HepG2 (cell line): Measurements from ENCODE around the gene ZNF277. TPM values are rescaled to one million over a fixed set of nuclear protein-coding genes. Genes with fewer than 3 reads are reported as not detected.
A peak's percentile ranks its signal among the peaks of the same experiment; 100 is the strongest.

ENCODE experiments used
- ATAC-seq: fragments of 200-7000 bp; cut with Tn5 transposase; 3 replicates; pipeline ENCODE4 v1.9.1; 2020; ENCODE audit warnings: mild to moderate bottlenecking, moderate library complexity
- BruUV-seq: library from RNA; stranded (reverse); fragments of 400-500 nt; replicated peaks from 2 replicates; lab custom pipeline; 2021; lab: Mats Ljungman, UMichigan
- CTCF ChIA-PET: fragments of 300-600 bp; formaldehyde crosslinking; extraction: SDS; loops from one replicate; lab custom pipeline; 2021; ENCODE audit warnings: low total read pairs, inconsistent platforms, low intra/inter-chr PET ratio; lab: Yijun Ruan, JAX
- POLR2A ChIA-PET: fragments of 350-600 bp; sonication (Branson Sonifier 250); formaldehyde crosslinking; loops from one replicate; lab custom pipeline; 2020; ENCODE audit warnings: antibody characterized with exemption, inconsistent platforms; lab: Yijun Ruan, JAX
- DNase-seq: peaks from one replicate; pipeline ENCODE4 v3.0.0-alpha.2; 2015; ENCODE audit warnings: low spot score
- FAIRE-seq: peaks from 3 replicates; lab custom pipeline; 2011; peaks lifted over from hg19 to GRCh38; lab: Jason Lieb, UNC
- H2AFZ ChIP-seq: one replicate; pipeline ENCODE4 v1.6.1; 2011; ENCODE audit warnings: low read length, inconsistent platforms
- H3K27ac ChIP-seq: fragments of 300-600 bp; 3 replicates; pipeline ENCODE4 v1.8.0; 2011; ENCODE audit warnings: mixed run types, mild to moderate bottlenecking, mixed read lengths, low read length, inconsistent platforms; ENCODE audit not compliant: insufficient read depth; ENCODE audit errors: extremely low read length
- H3K27me3 ChIP-seq, 2 experiments: fragments of 200-600 bp in 1 of 2; 2 replicates in 1 of 2; 3 replicates in 1 of 2; pipeline versions ENCODE4 v1.6.0 to v1.8.0; 2011; ENCODE audit warnings: low read length in 2 of 2, mild to moderate bottlenecking in 2 of 2, moderate library complexity in 2 of 2, inconsistent platforms in 1 of 2; ENCODE audit not compliant: insufficient read depth in 2 of 2, control insufficient read depth in 1 of 2
- H3K36me3 ChIP-seq, 2 experiments: fragments of 200-600 bp in 1 of 2; replicated peaks in 1 of 2; 2 replicates in 1 of 2; 3 replicates in 1 of 2; pipeline versions ENCODE4 v1.5.1 to v1.8.0; 2011; ENCODE audit warnings: low read length in 2 of 2, inconsistent platforms in 1 of 2; ENCODE audit not compliant: insufficient read depth in 2 of 2, control insufficient read depth in 1 of 2
- H3K4me1 ChIP-seq: 2 replicates; pipeline ENCODE4 v1.5.1; 2012; ENCODE audit warnings: low read length, inconsistent platforms; ENCODE audit not compliant: insufficient read depth
- H3K4me2 ChIP-seq: 2 replicates; pipeline ENCODE4 v1.6.0; 2011; ENCODE audit warnings: low read depth, low read length, inconsistent platforms
- H3K4me3 ChIP-seq, 3 experiments: fragments of 200-600 bp in 1 of 3; sonication (generic), shearing (Covaris generic) in 1 of 3; replicated peaks in 1 of 3; 2 replicates each; pipeline ENCODE4 v1.5.1; 2011 to 2016; ENCODE audit warnings: low read length in 3 of 3, inconsistent platforms in 2 of 3, low read depth in 2 of 3, mild to moderate bottlenecking in 2 of 3, control low read depth in 1 of 3, mixed read lengths in 1 of 3; ENCODE audit not compliant: insufficient read depth in 1 of 3
- H3K79me2 ChIP-seq: one replicate; pipeline ENCODE4 v1.6.1; 2011; ENCODE audit warnings: low read length, inconsistent platforms; ENCODE audit not compliant: insufficient read depth
- H3K9ac ChIP-seq: 2 replicates; pipeline ENCODE4 v1.6.0; 2011; ENCODE audit warnings: mild to moderate bottlenecking, low read depth, low read length, inconsistent platforms; ENCODE audit not compliant: insufficient read depth
- H3K9me3 ChIP-seq: 2 replicates; pipeline ENCODE4 v1.5.1; 2012; ENCODE audit warnings: mild to moderate bottlenecking, low read length
- H4K20me1 ChIP-seq: 2 replicates; pipeline ENCODE4 v1.6.0; 2011; ENCODE audit warnings: inconsistent platforms, mild to moderate bottlenecking, low read length, moderate library complexity; ENCODE audit not compliant: insufficient read depth
- GATAD1 ChIP-seq: IDR thresholded peaks from 2 replicates; pipeline ENCODE4 v1.6.1; 2016; ENCODE audit warnings: missing genetic modification reagents, missing compliant biosample characterization
- HDAC2 ChIP-seq: sonication (generic); formaldehyde crosslinking; IDR thresholded peaks from 2 replicates; pipeline ENCODE4 v1.4.0; 2020; ENCODE audit warnings: missing genetic modification reagents
- NAIF1 ChIP-seq: sonication (generic); formaldehyde crosslinking; IDR thresholded peaks from 2 replicates; pipeline ENCODE4 v1.5.0; 2020; ENCODE audit warnings: mild to moderate bottlenecking, missing genetic modification reagents, borderline replicate concordance
- SAP130 ChIP-seq: IDR thresholded peaks from 2 replicates; pipeline ENCODE4 v1.6.1; 2016; ENCODE audit warnings: low read depth
- ZNF12 ChIP-seq: sonication (generic); formaldehyde crosslinking; IDR thresholded peaks from 2 replicates; pipeline ENCODE4 v1.5.0; 2020; ENCODE audit warnings: missing genetic modification reagents
- ZNF317 ChIP-seq: sonication (generic); formaldehyde crosslinking; IDR thresholded peaks from 2 replicates; pipeline ENCODE4 v1.5.0; 2020; ENCODE audit warnings: mild to moderate bottlenecking, missing genetic modification reagents
- WGBS: methylation state at CpG from one replicate; pipeline ENCODE4 v1.1.6; 2017; ENCODE audit warnings: low lambda C conversion rate; 5-methylcytosine and 5-hydroxymethylcytosine counted together
- in situ Hi-C: cut with HindIII; loops from 2 replicates; pipeline ENCODE4 v1.10.0; 2017; ENCODE audit warnings: low pct_unique_long_range_greater_than_20kb; ENCODE audit not compliant: extremely low pct_ligation_motif_present
- intact Hi-C: fragments of 100-400 bp; cut with micrococcal nuclease; formaldehyde crosslinking; loops from one replicate; pipeline ENCODE4 v1.10.0; 2022; ENCODE audit not compliant: unreplicated experiment
- polyA plus RNA-seq, 8 experiments: library from polyadenylated mRNA; depleted of rRNA in 3 of 8; stranded (reverse) in 7 of 8; unstranded in 1 of 8; fragments of >200 nt; fragmentation: Illumina TruSeq in 4 of 8; extraction: Trizol in 4 of 8; gene quantifications; 2 replicates each; pipeline versions ENCODE4 v1.2.1 to v1.2.3, GENCODE V29; 2011 to 2016; ENCODE audit warnings: low read depth in 4 of 8, missing spikeins in 1 of 8, mixed read lengths in 1 of 8; ENCODE audit not compliant: insufficient read depth in 1 of 8
- total RNA-seq, 5 experiments: library from RNA; depleted of rRNA; stranded (reverse); fragments of >200 nt; fragmentation: Illumina TruSeq; extraction: Trizol; gene quantifications; 2 replicates each; pipeline ENCODE4 v1.2.3, GENCODE V29; 2016; ENCODE audit warnings: low read depth in 1 of 5
- TF ChIP-seq, protein P1 (sequence below): sonication (generic); formaldehyde crosslinking; IDR thresholded peaks from 2 replicates; pipeline ENCODE4 v1.4.0; 2020; ENCODE audit warnings: mild to moderate bottlenecking, missing genetic modification reagents, borderline replicate concordance
- TF ChIP-seq, protein P2 (sequence below): sonication (generic); formaldehyde crosslinking; IDR thresholded peaks from 2 replicates; pipeline ENCODE4 v1.4.0; 2020; ENCODE audit warnings: low read depth, mild to moderate bottlenecking, missing genetic modification reagents
- TF ChIP-seq, protein P3 (sequence below): sonication (generic); formaldehyde crosslinking; IDR thresholded peaks from 2 replicates; pipeline ENCODE4 v1.4.0; 2020; ENCODE audit warnings: missing genetic modification reagents

The ZNF277 gene
- total and polyA plus RNA-seq, 2 of the 13 experiments (the other 11 are each of a cell fraction or from before 2014, with no cell fraction given): 29.1 to 30.1 TPM

DNA sequence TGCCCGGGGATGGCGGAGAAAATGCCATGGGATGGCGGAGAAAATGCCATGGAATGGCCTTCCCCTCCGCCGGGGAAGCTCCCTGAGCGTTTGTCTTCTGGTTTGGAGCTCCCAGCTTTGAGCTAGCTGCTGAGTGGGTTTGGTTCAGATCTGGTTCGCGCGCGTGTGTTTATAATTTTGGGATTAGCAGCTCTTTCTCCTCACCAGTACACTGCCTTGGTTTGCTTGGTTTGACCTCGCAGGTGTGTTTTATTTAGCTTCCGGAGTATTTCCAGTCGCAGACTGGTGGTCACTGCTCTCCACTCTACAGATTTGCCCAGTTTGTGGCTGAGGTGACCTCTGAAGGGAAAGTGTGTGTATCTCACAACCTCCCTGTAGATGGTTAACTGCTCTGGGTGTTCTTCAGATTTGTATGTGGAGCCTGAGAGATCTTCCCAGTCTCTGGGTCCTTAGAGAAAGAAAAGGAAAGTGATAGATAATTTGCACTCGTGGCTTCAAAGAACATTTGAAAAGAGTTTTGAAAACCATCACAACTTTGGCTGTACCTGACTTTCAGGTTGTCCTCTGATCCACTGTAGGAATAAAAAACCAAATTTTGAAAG, 597 bp downstream of the ZNF277 start:
- Histone ChIP-seq H2AFZ (no peak overlapping the region), H3K4me3 (peak overlapping the region; percentile 96 to 98 (median 96)), H3K27ac (peak overlapping the region; percentile 83), H4K20me1 (no peaks in the 10 kb centered on the region), H3K79me2 (peaks cover 81% of the 10 kb centered on the region), H3K4me2 (peak overlapping the region; percentile 71), H3K9ac (peak overlapping the region; percentile 87), H3K27me3 (no peaks in the 10 kb centered on the region; a peak in 1 of 5 replicates), H3K4me1 (peaks cover 60% of the 10 kb centered on the region), H3K36me3 (no peaks in the 10 kb centered on the region), H3K9me3 (no peaks in the 10 kb centered on the region)
- BruUV-seq: TSS peak; percentile 65
- no peak for DNase-seq
- POLR2A ChIA-PET: interaction anchor here (0.9 to 3.8 kb wide), 4 partner anchors 13 to 243 kb away, joined by 3 to 27 read pairs (median 14); partner anchors contain the start of gene IFRD1
- CTCF ChIA-PET: no interaction called here
- 0% methylated on average over 4 of the region's 14 CpGs for WGBS
- in situ Hi-C loops (no loop called here), intact Hi-C loops (loop anchor here (1.0 to 10.0 kb wide), 11 partner anchors 46 to 444 kb away; partner anchors contain the start of gene IFRD1)
- peak; percentile 17 for ATAC-seq
- no peak for FAIRE-seq
- TF ChIP-seq, protein P1, sequence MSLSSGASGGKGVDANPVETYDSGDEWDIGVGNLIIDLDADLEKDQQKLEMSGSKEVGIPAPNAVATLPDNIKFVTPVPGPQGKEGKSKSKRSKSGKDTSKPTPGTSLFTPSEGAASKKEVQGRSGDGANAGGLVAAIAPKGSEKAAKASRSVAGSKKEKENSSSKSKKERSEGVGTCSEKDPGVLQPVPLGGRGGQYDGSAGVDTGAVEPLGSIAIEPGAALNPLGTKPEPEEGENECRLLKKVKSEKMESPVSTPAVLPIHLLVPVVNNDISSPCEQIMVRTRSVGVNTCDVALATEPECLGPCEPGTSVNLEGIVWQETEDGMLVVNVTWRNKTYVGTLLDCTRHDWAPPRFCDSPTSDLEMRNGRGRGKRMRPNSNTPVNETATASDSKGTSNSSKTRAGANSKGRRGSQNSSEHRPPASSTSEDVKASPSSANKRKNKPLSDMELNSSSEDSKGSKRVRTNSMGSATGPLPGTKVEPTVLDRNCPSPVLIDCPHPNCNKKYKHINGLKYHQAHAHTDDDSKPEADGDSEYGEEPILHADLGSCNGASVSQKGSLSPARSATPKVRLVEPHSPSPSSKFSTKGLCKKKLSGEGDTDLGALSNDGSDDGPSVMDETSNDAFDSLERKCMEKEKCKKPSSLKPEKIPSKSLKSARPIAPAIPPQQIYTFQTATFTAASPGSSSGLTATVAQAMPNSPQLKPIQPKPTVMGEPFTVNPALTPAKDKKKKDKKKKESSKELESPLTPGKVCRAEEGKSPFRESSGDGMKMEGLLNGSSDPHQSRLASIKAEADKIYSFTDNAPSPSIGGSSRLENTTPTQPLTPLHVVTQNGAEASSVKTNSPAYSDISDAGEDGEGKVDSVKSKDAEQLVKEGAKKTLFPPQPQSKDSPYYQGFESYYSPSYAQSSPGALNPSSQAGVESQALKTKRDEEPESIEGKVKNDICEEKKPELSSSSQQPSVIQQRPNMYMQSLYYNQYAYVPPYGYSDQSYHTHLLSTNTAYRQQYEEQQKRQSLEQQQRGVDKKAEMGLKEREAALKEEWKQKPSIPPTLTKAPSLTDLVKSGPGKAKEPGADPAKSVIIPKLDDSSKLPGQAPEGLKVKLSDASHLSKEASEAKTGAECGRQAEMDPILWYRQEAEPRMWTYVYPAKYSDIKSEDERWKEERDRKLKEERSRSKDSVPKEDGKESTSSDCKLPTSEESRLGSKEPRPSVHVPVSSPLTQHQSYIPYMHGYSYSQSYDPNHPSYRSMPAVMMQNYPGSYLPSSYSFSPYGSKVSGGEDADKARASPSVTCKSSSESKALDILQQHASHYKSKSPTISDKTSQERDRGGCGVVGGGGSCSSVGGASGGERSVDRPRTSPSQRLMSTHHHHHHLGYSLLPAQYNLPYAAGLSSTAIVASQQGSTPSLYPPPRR (CRISPR knock-in tag): 0 out of 2 replicates have a peak, but pooled peaks have one; percentile 8
- peak; percentile 19; the same call in 1 of the 2 replicates for TF ChIP-seq SAP130 (CRISPR knock-in tag)
- TF ChIP-seq, protein P2, sequence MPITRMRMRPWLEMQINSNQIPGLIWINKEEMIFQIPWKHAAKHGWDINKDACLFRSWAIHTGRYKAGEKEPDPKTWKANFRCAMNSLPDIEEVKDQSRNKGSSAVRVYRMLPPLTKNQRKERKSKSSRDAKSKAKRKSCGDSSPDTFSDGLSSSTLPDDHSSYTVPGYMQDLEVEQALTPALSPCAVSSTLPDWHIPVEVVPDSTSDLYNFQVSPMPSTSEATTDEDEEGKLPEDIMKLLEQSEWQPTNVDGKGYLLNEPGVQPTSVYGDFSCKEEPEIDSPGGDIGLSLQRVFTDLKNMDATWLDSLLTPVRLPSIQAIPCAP (CRISPR knock-in tag): 0 out of 2 replicates have a peak, but pooled peaks have one; percentile 1
- no peak for TF ChIP-seq HDAC2
- 0 out of 2 replicates have a peak, but pooled peaks have one; percentile 40 for TF ChIP-seq NAIF1 (CRISPR knock-in tag)
- TF ChIP-seq ZNF12 (CRISPR knock-in tag): no peak
- TF ChIP-seq ZNF317: 0 out of 2 replicates have a peak, but pooled peaks have one; percentile 8
- peak; percentile 19 for TF ChIP-seq GATAD1 (CRISPR knock-in tag)
- TF ChIP-seq, protein P3, sequence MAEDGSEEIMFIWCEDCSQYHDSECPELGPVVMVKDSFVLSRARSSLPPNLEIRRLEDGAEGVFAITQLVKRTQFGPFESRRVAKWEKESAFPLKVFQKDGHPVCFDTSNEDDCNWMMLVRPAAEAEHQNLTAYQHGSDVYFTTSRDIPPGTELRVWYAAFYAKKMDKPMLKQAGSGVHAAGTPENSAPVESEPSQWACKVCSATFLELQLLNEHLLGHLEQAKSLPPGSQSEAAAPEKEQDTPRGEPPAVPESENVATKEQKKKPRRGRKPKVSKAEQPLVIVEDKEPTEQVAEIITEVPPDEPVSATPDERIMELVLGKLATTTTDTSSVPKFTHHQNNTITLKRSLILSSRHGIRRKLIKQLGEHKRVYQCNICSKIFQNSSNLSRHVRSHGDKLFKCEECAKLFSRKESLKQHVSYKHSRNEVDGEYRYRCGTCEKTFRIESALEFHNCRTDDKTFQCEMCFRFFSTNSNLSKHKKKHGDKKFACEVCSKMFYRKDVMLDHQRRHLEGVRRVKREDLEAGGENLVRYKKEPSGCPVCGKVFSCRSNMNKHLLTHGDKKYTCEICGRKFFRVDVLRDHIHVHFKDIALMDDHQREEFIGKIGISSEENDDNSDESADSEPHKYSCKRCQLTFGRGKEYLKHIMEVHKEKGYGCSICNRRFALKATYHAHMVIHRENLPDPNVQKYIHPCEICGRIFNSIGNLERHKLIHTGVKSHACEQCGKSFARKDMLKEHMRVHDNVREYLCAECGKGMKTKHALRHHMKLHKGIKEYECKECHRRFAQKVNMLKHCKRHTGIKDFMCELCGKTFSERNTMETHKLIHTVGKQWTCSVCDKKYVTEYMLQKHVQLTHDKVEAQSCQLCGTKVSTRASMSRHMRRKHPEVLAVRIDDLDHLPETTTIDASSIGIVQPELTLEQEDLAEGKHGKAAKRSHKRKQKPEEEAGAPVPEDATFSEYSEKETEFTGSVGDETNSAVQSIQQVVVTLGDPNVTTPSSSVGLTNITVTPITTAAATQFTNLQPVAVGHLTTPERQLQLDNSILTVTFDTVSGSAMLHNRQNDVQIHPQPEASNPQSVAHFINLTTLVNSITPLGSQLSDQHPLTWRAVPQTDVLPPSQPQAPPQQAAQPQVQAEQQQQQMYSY (CRISPR knock-in tag): no peak
